Lower leg skin (tissue), 4 donors: ENCODE data around the gene UGT2B7. TPM values are rescaled to one million over a fixed set of nuclear protein-coding genes. Genes with fewer than 3 reads are reported as not detected.
"Not testable (repeated sequence)": the region's sequence is repeated elsewhere in the genome, so short reads cannot be mapped to it uniquely, and the experiment has no call there.

Experiments
- DNase-seq, 2 donors: peaks; one replicate each; pipeline ENCODE4 v3.0.0-alpha.2; 2019; ENCODE audit warnings: low spot score in 2 of 2
- H3K4me3 ChIP-seq: fragments of 200-600 bp; sonication (generic); 2 replicates; pipeline ENCODE4 v1.5.1; 2017; ENCODE audit warnings: mild to moderate bottlenecking, low read depth; ENCODE audit not compliant: poor library complexity, severe bottlenecking
- CTCF ChIP-seq, 3 donors: fragments of 450-650 bp; IDR thresholded peaks; one replicate each; pipeline ENCODE4 v1.5.1; 2016; ENCODE audit warnings: antibody characterized with exemption in 3 of 3, mild to moderate bottlenecking in 3 of 3, moderate library complexity in 2 of 3
- POLR2A ChIP-seq, 2 donors: fragments of 450-650 bp; IDR thresholded peaks; one replicate each; pipeline ENCODE4 v1.6.1; 2016 to 2017; ENCODE audit warnings: antibody characterized with exemption in 2 of 2, mild to moderate bottlenecking in 1 of 2, moderate library complexity in 1 of 2
- WGBS, 2 donors: methylation state at CpG; one replicate each; pipeline ENCODE4 v1.1.5; 2018; 5-methylcytosine and 5-hydroxymethylcytosine counted together
- intact Hi-C: fragments of 100-400 bp; cut with DNase I; formaldehyde crosslinking; loops from one replicate; pipeline ENCODE4 v1.15.0; 2023; ENCODE audit warnings: low total_unique reads
- total RNA-seq, 4 donors: library from RNA; depleted of rRNA; stranded (reverse); fragments of >200 nt; gene quantifications; one replicate each; pipeline ENCODE4 v1.1.0, GENCODE V29; 2016

The UGT2B7 gene
- total RNA-seq, 4 donors from 2014 or later = 0.25 to 1.9 (median 0.56) TPM

GRCh38 chr4:69104719-69105275, 8.5 kb downstream of the UGT2B7 start:
- TF ChIP-seq CTCF (IDR thresholded peaks at IDR 0.05) (no peak), POLR2A (IDR thresholded peaks at IDR 0.05) (no peak)
- 74 to 91% methylated on average over 2 of the region's 2 CpGs for WGBS, 2 donors
- H3K4me3 ChIP-seq = no peak overlapping the region
- DNase-seq = no peak
- intact Hi-C loops = no loop called here

GRCh38 chr4:69115151-69115850, 19.0 kb downstream of the UGT2B7 start:
- DNase-seq, H3K4me3 ChIP-seq, intact Hi-C loops: not testable (repeated sequence)
- WGBS, 2 donors = 93 to 98% methylated on average over 11 to 30 of the region's 30 CpGs

DNA sequence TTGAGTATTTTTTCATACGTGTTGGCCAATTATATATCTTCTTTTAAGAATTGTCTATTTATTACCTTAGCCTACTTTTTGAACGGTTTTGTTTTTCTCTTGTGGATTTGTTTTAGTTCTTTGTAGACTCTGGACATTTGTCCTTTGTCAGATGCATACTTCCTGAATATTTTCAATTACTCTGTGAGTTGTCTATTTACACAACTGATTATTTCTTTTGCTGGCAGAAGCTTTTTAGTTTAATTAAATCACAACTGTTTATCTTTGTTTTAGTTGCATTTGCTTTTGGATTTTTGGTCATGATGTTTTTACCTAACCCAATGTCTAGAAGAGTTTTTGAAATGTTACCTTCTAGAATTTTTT, 19.6 kb downstream of the UGT2B7 start:
- intact Hi-C loops = no loop called here
- no peak for DNase-seq
- no peak for TF ChIP-seq CTCF (IDR thresholded peaks at IDR 0.05)
- no peak for TF ChIP-seq POLR2A (IDR thresholded peaks at IDR 0.05)
- no peak overlapping the region for H3K4me3 ChIP-seq
- WGBS, 2 donors = 81 to 84% methylated on average over 2 of the region's 2 CpGs

DNA sequence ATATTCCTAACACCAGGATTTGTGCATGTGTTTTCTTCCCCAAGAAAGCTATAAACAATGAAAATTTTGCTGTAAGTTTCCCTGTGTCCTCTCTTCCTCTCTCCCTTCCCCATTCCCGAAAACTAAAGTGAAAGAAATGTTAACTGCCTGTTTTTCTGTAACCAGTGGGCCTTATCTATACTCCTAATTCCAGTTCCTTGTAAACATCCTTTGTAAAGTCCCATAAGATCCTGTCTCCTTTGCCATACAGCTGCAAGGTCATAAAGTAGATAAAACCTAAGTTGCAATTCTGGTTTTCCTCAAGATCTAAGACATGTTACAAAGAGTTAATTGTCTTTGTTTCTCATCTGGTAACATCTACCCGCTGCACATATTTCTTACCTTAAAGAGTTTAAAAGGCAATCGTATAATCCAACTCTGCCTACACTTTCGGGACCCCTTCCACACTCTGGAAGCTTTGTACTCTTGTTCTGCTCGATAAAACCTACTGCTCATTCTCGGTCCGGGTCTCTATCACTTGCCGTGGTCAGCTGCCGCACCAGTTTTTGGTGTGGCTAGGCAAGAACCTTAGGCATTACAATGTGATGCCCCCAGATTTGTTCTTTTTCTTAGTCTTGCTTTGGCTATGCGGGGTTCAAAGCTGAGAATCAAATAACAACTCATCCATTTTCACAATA, 20.5 kb downstream of the UGT2B7 start:
- H3K4me3 ChIP-seq = no peak overlapping the region
- no peak for DNase-seq
- intact Hi-C loops = no loop called here
- TF ChIP-seq POLR2A (IDR thresholded peaks at IDR 0.05) (no peak), CTCF (IDR thresholded peaks at IDR 0.05) (no peak)
- WGBS, 2 donors = 66 to 70% methylated on average over 10 of the region's 10 CpGs

GRCh38 chr4:69120870-69121269, 24.6 kb downstream of the UGT2B7 start:
- DNase-seq = no peak
- WGBS, 2 donors = 39 to 75% methylated on average over 2 of the region's 2 CpGs
- TF ChIP-seq CTCF (IDR thresholded peaks at IDR 0.05) = no peak
- TF ChIP-seq POLR2A (IDR thresholded peaks at IDR 0.05) = no peak
- H3K4me3 ChIP-seq = no peak overlapping the region
- intact Hi-C loops = no loop called here

DNA sequence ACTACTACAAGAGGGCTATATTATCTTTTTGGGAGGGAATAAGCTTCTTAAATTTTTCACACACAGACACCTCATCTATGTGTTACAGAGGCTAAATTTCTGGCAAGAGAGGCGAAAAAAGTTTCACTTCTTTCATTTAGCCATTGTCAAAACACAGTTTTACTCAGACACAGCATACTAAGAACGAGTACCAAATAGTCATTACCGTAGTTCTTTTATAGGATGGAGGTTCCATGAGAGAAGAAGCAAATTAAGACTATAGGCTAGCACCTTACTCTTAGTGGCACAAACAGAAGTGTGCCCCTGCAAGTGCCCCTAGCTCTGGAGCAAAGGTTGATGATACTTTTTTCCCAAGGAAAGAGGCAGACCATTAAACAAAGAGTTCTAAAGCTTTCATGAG, 26.2 kb downstream of the UGT2B7 start:
- intact Hi-C loops = no loop called here
- no peak for DNase-seq
- H3K4me3 ChIP-seq = no peak overlapping the region
- TF ChIP-seq POLR2A (IDR thresholded peaks at IDR 0.05) (no peak), CTCF (IDR thresholded peaks at IDR 0.05) (no peak)
- 52 to 86% methylated on average over 3 of the region's 3 CpGs for WGBS, 2 donors
